Superior temporal gyrus (tissue), 1 donor: ENCODE results near the gene PER1.

Experiments used
- DNase-seq: peaks from one replicate; pipeline ENCODE4 v3.0.0-alpha.2; 2016; ENCODE audit errors: extremely low spot score

The PER1 gene

DNA sequence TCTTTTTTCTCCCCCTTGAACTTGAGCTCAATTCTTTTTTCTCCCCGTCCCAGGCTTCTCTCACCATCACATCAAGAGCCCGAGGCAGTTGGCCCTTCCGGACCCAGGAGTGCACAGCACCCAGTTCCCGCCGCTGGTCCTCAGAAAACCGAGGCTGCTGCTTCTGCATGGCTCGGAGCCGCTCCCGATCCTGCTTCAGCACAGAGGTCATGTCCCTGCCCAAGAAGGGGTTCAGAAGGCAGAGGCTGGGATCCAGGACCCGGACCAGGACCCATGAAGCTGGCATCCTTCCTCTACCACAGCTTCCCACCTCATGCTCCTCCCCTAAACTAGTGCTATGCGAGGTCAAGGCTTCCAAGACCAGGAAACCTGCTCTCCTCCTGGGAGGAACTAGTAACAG lies 10.5 kb downstream of the PER1 start:
- DNase-seq: no peak

DNA sequence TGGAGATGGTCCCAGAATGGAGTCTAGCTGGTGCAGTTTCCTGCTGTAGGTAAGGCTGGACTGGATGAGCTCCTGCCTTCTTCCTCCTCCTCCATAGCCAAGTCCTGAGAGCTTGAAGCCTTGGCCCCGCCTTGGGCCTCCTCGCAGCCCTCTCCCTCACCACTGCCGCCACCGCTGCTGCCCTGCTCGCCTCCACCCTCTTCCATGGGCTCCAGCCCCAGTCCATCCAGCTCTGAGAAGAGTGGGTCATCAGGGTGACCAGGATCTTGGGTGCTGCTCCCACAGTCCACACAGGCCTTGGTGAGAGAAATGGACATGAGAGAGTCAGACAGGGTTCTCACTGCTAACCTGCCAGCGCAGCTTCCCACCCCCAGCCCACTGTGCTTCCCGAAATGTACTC lies 11.2 kb downstream of the PER1 start:
- DNase-seq: no peak

DNA sequence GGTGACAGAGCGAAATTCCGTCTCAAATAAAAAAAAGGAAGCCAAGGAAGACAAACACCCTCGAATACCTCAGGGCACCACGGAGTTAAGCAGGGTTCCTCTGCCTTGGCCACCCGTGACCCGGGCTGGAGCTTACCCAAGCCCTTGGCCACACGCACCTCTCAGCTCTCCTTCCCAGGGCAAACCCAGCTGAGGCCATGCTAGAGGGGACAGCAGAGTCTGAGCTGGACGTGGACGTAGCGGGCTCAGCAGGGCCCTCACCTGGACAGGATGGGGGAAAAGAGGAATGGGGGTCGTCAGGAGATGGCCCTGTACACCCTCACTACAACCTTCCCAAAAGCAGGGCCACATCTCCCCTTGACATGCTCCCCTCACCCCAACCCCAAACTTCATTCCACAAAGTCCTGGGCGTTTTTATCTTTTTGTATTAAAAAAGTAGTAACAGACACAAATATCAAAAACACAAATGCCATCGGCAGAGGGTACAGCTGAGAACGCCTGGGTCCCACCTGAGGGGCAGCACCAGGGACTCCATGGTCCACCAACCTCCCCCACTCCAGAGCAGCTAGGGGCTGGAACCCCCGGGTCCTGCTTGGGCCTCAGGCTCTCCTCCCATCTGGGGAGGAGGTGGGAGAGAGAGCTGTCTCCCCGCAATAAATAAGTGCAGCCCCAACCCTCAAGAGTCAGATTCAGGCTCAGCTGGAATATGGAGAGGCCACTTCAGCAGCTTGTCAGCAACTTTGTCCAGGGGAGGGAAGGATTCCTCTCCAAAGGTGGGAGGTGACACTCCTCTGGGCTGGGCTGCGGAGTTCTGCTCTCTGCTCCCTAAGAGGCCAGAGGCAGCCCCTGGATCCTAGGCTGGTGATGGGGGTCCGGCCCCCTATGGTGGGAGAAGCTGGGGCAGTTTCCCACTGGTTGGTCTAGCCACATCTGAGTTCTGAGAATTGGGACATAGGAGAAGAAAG lies 11.9 kb downstream of the PER1 start:
- peak; percentile 2 for DNase-seq

DNA sequence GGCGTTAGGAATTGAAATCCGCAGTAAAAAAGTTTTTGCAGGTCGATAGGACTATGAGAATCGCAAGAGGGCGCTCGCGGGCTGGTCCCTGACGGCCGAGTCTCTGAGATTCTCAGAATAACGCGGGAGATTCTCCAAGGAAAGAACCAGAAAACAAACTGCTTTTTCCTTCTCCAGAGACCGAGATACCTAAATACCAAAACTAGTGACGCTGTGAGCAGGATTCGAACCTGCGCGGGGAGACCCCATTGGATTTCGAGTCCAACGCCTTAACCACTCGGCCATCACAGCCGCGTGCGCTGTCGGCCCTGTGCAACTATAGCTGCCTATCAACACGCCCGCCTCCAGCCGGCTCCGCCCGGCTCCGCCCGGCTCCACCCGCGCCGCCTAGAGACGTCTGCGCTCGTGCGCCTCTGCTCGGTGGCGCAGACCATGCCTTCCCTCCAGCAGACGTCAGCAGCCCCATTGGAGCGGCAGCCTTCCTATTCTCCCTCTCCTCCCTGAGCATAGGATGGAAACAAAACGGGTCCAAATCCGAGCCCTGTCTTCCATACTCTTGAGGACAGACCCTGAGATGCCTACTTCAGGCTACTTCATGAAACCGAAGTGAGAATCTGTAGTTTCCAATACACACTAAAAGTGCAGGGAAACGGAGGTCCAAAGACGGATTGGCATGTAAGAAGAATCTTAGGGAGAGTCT lies 13.4 kb downstream of the PER1 start:
- DNase-seq: peak; percentile 97

DNA sequence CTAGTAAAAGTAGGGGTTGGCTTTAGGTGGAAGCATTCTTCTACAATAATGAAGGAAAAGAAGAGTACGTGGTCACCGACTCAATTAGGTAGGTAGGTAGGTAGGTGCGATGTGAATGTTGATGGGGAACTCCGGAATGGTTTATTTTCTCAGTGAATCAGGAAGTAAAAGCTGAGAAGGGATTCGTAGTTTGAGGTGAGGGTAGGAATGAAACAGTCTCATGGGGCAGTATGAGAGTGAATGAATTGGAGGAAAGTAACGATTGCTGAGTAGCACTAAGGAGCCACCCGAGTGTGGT lies 13.9 kb downstream of the PER1 start:
- DNase-seq: no peak

DNA sequence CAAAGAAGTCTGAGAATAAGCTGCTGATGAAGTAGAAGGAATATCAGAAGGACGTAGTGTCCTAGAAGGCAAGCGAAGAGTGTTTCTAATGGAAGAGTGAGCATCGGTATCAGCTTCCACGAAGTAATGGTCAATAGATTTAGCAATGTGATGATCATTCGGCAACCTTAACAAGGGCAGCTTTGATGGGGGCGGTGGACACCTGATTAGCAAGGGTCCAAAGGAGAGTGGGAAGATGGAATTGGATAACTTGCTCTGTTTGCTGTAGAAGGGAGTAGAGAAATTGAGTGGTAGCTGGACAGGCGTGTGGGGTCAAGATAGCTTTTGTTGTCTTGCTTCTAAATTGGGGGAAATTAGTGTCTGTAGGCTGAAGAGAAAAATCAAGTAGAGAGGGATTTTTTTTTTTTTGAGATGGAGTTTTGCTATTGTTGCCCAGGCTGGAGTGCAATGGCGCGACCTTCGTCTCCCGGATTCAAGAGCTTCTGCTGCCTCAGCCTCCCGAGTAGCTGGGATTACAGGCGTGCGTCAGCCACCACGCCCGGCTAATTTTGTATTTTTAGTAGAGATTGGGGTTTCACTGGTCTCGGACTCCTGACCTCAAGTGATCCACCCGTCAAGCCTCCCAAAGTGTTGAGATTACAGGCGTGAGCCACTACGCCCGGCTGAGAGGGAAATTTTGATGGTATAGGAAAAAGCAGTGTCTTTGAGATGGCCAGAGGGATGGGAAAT lies 14.4 kb downstream of the PER1 start:
- DNase-seq: no peak

DNA sequence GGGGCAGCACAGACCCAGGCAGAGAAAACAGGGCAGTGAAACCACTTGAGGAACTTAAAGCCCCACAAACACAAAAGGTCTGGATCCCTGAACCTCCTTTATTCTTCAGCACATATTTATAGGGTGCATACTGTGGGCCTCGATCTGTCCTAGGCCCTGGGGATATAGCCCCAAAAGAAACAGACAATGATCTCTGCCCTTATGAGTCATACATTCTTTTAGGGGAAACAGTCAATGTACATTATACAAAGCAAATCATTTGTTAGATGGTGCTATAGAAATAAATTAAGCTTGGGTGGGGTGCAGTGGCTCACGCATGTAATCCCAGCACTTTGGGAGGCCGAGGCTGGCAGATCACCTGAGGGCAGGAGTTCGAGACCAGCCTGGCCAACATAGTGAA lies 18.3 kb downstream of the PER1 start:
- DNase-seq: no peak

DNA sequence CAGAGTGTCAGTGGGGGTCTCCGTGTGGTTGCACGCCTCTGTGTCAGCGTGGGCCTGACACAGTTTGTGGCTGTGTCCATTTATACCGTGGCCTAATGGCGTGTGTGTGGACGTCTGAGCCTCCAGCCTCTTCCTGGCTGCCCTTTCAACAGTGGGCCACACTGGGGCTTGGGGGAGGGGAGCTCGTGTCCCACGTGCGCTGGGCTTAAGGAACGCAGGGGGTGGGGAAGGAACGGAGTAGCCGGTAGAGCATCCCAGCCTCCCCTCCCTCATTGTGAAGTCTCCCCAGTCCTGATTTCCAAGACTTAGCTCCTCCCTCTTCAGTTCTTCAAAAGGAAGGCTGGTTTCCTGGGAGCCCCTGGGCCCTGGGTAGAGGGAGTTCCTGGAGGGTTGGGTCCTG lies 18.8 kb downstream of the PER1 start:
- DNase-seq: no peak

DNA sequence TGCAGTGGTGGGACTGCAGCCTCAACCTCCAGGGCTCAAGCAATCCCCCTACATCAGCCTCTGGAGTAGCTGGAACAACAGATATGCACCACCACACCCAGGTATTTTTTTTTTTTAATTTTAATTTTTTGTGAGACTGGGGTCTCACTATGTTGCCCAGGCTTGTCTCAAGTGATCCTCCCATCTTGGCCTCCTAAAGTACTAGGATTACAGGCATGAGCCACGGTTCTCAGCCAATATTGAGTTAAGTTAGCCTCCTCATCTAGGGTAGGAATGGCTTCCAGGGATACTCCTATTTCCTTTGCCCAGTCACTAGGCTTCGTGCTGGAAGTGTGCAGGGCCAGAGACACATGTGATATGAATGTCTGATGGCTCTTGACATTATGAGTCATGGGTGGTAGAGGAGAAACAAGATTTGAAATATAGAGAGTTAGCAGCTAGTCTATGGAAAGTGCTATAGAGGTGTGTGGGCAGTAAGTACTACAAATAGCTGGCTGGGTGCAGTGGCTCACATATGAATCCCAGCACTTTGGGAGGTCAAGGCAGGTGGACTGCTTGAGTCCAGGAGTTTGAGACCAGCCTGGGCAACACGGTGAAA lies 20.3 kb downstream of the PER1 start:
- no peak for DNase-seq

DNA sequence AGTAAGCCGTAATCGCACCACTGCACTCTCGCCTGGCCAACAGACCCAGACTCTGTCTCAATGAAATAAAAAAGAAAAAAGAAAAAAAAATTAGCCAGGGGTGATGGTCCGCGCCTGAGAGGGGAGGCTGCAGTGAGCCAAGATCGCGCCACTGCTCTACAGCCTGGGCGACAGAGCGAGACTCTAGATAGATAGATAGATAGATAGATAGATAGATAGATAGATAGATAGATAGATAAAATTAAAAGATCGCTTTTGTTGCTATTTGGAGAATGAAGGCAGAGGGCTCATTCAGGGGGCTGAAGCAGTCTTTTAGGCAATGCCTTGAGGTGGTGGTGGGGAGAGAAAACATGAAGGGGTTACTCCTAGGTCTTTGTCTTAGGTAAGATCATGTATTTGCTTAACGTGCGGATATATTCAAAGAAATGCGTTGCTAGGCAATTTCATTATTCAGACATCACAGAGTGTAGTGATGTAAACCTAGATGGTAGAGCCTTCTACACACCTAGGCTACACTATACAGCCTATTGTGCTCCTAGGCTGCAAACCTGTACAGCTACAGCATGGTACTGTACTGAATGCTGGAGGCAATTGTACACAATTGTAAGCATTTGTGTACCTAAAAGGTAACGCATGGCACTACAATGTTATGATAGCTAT lies 23.9 kb downstream of the PER1 start:
- no peak for DNase-seq

DNA sequence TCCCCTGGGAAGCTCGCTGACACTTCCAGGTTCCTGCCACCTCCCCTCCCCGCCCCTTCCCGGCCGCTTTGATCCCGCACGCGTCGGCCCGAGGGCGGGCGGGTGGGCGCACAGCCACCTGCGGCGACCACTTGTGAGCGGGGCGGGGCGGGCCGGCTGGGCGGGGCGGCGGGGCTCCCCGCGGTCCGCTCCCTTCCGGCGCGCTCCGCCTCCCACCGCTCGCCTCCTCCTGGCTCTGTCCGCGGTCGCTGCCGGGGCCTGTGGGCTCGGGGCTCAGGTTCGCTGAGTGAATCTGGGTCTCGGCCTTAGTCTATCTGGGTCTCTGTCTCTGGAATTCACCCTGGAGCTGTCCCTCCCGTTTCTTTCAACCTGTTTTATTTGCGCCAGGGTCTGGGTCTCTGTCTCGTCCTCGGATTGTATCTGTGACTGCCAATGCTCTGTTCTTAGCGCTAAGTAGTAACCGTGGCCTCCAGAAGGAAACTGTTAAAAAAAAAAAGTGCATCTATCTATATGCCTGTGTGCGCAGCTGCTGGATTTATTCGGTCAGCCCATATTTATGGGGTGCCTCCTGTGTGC lies 25.6 kb downstream of the PER1 start:
- no peak for DNase-seq

DNA sequence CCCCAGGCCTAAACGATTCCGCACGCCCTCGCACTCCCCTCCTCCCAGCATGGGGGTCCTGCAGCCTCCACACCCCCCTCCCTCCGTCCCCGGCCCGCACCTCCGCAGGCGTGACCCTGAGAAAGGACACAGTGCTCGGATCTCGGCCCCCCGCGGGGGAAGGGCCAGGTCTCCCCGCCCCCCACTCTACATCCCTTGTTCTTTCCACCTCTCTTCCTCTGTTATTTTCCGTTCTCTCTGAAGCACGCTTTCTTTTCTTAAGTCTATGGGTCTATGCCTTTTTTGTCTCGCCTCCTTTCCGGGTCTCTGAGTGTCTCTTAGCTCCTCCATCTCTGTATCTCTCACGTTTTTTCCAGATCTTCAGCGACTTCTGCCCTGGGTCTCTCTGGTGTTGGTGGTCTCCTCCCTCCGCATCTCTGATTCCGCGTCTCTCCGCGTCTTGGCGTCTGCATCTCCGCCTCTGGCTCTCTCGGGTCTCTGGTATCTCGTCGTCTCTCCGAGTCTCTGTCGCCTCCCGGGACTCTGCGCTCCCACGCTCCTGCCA lies 26.2 kb downstream of the PER1 start:
- DNase-seq: peak; percentile 23

DNA sequence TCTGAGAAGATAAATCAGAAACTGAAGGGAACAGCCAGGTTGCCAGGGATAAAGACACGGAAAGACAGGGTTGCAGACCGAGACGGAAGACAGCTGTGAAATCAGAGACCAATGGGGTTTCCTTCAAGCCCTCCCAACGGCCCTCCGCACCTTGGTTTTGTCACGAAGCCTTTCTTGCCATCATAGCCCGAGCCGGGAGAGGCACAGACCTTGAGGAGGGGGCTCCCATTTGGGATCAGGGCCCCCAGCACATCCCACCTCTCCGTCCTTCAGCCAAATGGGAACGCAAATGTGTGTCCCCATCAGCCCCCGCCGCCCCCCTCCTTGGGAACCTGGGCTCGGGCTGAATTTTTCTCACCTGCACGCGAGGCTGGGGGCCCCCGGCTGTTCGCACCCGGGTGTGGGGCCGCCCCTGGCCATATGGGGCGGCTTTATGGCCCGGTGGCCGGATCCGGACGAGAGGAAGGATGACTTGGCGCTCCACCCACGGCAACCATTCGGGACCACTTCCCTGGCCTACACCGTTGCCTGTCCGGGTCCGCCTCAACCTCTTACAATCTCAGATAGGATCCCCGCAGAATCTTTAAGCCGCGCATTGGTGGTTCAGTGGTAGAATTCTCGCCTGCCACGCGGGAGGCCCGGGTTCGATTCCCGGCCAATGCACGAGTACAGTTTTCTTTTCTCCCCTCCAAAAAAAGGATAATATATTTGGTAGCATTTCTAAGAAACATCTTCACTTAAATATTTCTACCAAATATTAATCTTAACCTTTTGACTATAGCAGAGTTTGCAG lies 26.9 kb downstream of the PER1 start:
- peak; percentile 93 for DNase-seq

DNA sequence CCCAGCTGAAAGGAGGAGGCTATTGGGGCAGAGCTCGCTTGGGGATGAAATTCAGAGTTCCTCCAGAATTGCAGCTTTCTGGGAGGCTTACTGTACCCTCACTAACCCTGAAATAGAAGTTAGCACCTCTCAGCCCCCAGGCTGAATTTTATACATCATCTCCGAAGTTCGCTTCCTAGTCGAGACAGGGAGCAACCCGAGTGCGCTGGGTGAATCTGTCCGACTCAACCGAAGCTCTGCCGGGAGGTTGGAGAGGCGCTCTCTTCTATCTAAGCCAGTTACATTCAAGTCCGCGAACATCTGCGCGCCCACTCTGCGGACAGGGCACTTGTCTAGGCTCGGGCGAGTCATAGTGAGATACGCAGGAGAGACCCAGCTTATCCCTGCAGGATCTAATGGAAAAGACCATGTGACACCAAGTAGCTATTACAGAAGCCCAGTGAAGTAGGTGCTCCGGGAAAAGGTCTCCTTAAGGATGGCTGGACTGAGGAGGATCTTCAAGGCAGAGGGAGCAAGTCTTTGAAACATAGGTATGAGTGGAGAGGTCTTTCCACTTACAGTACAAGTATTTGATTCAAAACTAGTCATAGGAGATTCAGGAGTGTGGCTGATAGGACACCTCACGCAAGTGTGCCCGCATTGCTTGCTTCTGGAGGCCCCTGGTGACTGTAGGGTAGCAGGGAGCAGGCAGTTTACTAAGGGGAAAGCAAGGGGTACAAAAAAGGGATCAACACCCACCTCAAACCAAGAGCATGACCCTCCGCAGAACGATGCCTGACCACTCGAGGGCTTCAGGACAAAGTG lies 27.7 kb downstream of the PER1 start:
- peak; percentile 44 for DNase-seq

DNA sequence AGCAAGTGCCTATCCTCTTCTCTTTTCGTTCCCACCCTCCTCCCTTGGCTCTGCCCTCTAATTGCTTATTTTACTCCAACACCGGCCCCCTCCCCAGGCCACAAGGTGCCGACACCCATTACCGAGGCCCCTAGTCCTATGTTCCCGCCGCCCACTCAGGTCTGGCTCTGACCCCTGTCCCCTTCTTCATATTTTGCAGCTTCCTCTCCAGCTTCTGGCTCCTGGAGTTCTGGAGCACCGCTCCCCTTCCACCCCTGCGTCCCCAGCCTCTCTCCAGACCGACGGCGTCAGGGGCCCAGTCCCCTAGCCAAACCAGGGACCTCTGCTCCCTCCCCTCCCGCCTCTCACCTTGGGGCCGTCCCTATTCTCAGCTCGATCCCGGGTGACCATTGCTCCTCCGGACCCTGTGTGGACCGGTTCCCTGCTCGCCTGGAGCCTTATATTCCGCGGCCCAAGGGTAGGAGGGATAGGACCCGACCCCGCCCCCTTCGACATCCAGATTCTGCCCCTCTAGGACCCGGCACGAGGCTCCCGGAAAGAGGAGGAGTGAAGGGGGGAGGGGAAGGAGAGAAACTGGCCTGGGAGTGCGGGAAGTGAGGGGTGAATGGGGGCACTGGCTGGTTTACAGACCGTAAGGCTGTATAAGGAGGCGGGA lies 28.4 kb downstream of the PER1 start, which contains the start of gene HES7:
HES7 (minus strand) TSS at position 412 of the 655 bp plus-strand sequence; CDS start at position 390, 22 bp downstream.
- DNase-seq: no peak

DNA sequence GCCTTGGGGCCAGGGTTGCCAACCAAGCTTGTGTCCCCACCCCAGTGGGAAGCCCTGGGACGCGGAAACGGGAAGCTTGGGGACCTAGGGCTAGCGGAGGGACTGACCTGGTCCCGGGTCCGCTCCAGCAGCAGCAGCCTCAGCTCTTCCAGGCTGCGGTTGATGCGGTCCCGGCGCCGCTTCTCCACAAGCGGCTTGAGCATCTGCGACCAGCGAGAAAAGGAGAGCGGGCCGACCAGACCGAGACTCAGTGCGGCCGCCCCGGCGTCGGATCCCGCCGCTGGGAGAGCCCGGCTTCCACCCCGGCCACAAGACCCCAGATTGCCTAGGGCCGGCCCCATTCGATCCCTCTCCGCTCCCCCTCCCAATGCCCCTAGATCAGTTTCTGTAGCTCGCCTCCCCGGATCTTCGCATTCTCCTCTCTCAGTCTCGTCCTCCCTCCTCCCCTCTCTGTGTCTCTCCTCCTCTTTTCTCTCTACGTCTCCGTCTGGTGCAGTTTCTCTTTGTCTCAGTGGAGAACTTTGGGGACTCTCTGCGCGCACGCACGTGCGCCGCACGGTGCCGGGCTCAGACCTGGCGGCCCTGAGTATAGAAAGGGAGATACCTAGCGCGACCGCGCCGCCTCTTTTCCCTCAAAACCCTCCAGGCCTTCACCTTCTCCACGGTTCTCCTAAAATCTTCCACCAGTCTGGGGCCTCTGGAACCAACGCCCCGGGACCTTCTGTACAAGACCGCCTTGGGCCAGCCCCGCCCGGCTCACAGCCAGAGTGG lies 29.1 kb downstream of the PER1 start:
- peak; percentile 13 for DNase-seq

DNA sequence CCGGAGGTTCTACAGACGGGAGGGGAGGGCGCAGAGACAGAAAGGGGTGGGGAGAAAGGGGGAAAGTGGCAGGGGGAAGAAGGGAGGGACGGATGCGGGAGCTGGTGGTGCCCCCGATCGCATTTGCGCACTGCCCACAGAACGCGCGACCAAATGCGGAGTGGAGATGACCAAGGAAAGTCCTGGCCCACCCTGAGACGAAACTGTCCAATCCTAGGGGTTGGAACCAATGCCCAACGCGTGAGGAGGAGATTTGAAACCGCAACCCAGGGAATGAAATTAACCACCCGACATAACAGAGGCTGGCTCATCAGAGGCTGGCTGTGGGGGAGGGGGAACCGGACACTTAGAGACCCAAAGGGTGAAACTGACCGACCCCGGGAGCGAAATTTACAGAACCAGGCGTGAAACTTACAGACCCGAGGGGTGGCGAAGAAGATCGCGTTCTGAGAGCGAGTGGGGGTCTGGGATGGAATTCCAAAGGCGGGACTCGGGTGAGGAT lies 29.7 kb downstream of the PER1 start:
- peak; percentile 32 for DNase-seq
